CD14-positive monocyte (primary cell): ENCODE data around the gene CCDC50. TPM values are rescaled to one million over a fixed set of nuclear protein-coding genes. Genes with fewer than 3 reads are reported as not detected.

Experiments used
- DNase-seq, 3 donors: peaks; one replicate each; pipeline ENCODE4 v3.0.0-alpha.2; 2011 to 2022
- H2AFZ ChIP-seq: 2 replicates; pipeline ENCODE4 v1.6.0; 2012; ENCODE audit warnings: mild to moderate bottlenecking, low read depth, low read length, inconsistent platforms; ENCODE audit not compliant: insufficient read depth, poor library complexity, severe bottlenecking
- H3K27ac ChIP-seq, 2 donors: 1 replicate in 1 of 2; 2 replicates in 1 of 2; pipeline ENCODE4 v1.5.1; 2012 to 2013; ENCODE audit warnings: low read length in 2 of 2, control low read depth in 1 of 2, inconsistent platforms in 1 of 2, low read depth in 1 of 2, mild to moderate bottlenecking in 1 of 2
- H3K27me3 ChIP-seq, 2 donors: one replicate each; pipeline versions ENCODE4 v1.6.0 to v1.6.1; 2011 to 2013; ENCODE audit warnings: low read length in 2 of 2; ENCODE audit not compliant: control insufficient read depth in 2 of 2, insufficient read depth in 2 of 2
- H3K36me3 ChIP-seq, 2 donors: replicated peaks in 1 of 2; 1 replicate in 1 of 2; 2 replicates in 1 of 2; pipeline versions ENCODE4 v1.5.1 to v1.6.1; 2012 to 2013; ENCODE audit warnings: low read length in 2 of 2, control low read depth in 1 of 2, inconsistent platforms in 1 of 2, mild to moderate bottlenecking in 1 of 2; ENCODE audit not compliant: insufficient read depth in 2 of 2, control insufficient read depth in 1 of 2
- H3K4me1 ChIP-seq, 2 donors: 1 replicate in 1 of 2; 2 replicates in 1 of 2; pipeline versions ENCODE4 v1.5.1 to v1.6.1; 2012 to 2013; ENCODE audit warnings: low read length in 2 of 2, control low read depth in 1 of 2, inconsistent platforms in 1 of 2, mild to moderate bottlenecking in 1 of 2, moderate library complexity in 1 of 2; ENCODE audit not compliant: insufficient read depth in 2 of 2, control insufficient read depth in 1 of 2
- H3K4me2 ChIP-seq: replicated peaks from 2 replicates; pipeline ENCODE3; 2012; ENCODE audit warnings: low read length, moderate library complexity, mild to moderate bottlenecking; ENCODE audit not compliant: poor library complexity, severe bottlenecking; ENCODE audit errors: extremely low read depth
- H3K4me3 ChIP-seq, 3 experiments: fragments of 200-600 bp in 1 of 3; sonication (generic) in 1 of 3; replicated peaks in 1 of 3; 1 replicate in 2 of 3; 2 replicates in 1 of 3; pipeline ENCODE4 v1.5.1; 2011 to 2013; ENCODE audit warnings: low read length in 3 of 3, mild to moderate bottlenecking in 3 of 3, control low read depth in 2 of 3, low read depth in 2 of 3, inconsistent platforms in 1 of 3, moderate library complexity in 1 of 3
- H3K79me2 ChIP-seq: 2 replicates; pipeline ENCODE4 v1.6.0; 2012; ENCODE audit warnings: mild to moderate bottlenecking, control low read depth, inconsistent platforms, low read length, moderate library complexity; ENCODE audit not compliant: insufficient read depth
- H3K9ac ChIP-seq: 2 replicates; pipeline ENCODE4 v1.6.0; 2017; ENCODE audit warnings: low read length, mild to moderate bottlenecking; ENCODE audit not compliant: insufficient read depth, poor library complexity, severe bottlenecking
- H3K9me3 ChIP-seq, 2 donors: replicated peaks in 1 of 2; 1 replicate in 1 of 2; 2 replicates in 1 of 2; pipeline versions ENCODE4 v1.5.1 to v1.6.1; 2012 to 2013; ENCODE audit warnings: low read length in 2 of 2, control low read depth in 1 of 2; ENCODE audit not compliant: control insufficient read depth in 1 of 2, insufficient read depth in 1 of 2
- H4K20me1 ChIP-seq: 2 replicates; pipeline ENCODE4 v1.6.0; 2012; ENCODE audit warnings: mild to moderate bottlenecking, low read length, control low read depth, moderate library complexity; ENCODE audit not compliant: insufficient read depth
- H3K27ac Mint-ChIP-seq, 7 donors: one replicate each; pipeline ENCODE4 v1.8.0; 2020; ENCODE audit warnings: mild to moderate bottlenecking in 7 of 7, mixed read lengths in 7 of 7, moderate library complexity in 6 of 7, inconsistent platforms in 2 of 7
- H3K27me3 Mint-ChIP-seq, 3 donors: one replicate each; pipeline ENCODE4 v1.8.0; 2021 to 2022; ENCODE audit warnings: low read depth in 3 of 3, mild to moderate bottlenecking in 3 of 3, mixed read lengths in 3 of 3, moderate library complexity in 3 of 3, inconsistent platforms in 1 of 3
- H3K36me3 Mint-ChIP-seq, 2 donors: one replicate each; pipeline ENCODE4 v1.8.0; 2020; ENCODE audit warnings: mixed read lengths in 2 of 2, inconsistent platforms in 1 of 2, mild to moderate bottlenecking in 1 of 2
- H3K4me1 Mint-ChIP-seq: one replicate; pipeline ENCODE4 v1.8.0; 2020; ENCODE audit warnings: mild to moderate bottlenecking, mixed read lengths
- H3K4me3 Mint-ChIP-seq, 2 donors: one replicate each; pipeline ENCODE4 v1.8.0; 2020; ENCODE audit warnings: mild to moderate bottlenecking in 2 of 2, mixed read lengths in 2 of 2, moderate library complexity in 1 of 2
- H3K9me3 Mint-ChIP-seq, 7 donors: one replicate each; pipeline ENCODE4 v1.8.0; 2020 to 2022; ENCODE audit warnings: mixed read lengths in 7 of 7, mild to moderate bottlenecking in 6 of 7, moderate library complexity in 6 of 7, inconsistent platforms in 2 of 7
- CTCF ChIP-seq: fragments of 200-600 bp; IDR thresholded peaks from one replicate; pipeline ENCODE4 v1.8.0; 2022; ENCODE audit warnings: antibody characterized with exemption, mild to moderate bottlenecking
- WGBS: methylation state at CpG from one replicate; pipeline ENCODE4 v1.1.5; 2013; ENCODE audit warnings: missing lambda C conversion rate; ENCODE audit not compliant: insufficient coverage; 5-methylcytosine and 5-hydroxymethylcytosine counted together
- intact Hi-C, 2 donors: fragments of 100-400 bp; cut with micrococcal nuclease; formaldehyde crosslinking; loops; one replicate each; pipeline versions ENCODE4 v1.15.0 to v1.15.1; 2023
- polyA plus RNA-seq, 3 donors: library from polyadenylated mRNA; depleted of rRNA in 1 of 3; unstranded in 2 of 3; stranded (reverse) in 1 of 3; fragments of 300-500 nt in 2 of 3; fragments of >200 nt in 1 of 3; fragmentation: Illumina TruSeq in 2 of 3; gene quantifications; 1 replicate in 2 of 3; 2 replicates in 1 of 3; pipeline ENCODE4 v1.2.3, GENCODE V29; 2012 to 2021

Gene CCDC50
- polyA plus RNA-seq, 3 donors, result 13.3 to 29.2 (median 25.8) TPM

DNA sequence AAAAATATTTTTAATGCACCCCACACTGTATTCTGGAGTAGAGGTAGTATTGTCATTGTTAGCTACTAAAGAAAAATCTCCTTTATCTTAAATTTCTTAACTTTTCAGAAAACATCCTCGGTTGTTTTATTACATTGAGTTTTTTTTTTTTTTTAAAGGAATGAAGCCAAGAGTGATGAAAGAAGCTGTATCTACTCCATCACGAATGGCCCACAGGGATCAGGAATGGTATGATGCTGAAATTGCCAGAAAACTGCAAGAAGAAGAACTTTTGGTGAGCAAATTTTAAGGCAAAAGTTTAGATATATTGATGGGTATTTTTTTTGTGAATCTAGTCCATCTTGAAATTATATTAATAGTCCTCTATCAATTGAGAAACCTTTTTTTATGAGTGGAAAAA lies 50.8 kb downstream of the CCDC50 start:
- peaks cover 23 to 53% of the 10 kb centered on the region in 2 donors for H3K36me3 Mint-ChIP-seq
- H3K27me3 Mint-ChIP-seq, result no peaks in the 10 kb centered on the region
- no peaks in the 10 kb centered on the region for H3K27me3 ChIP-seq
- WGBS, result 100% methylated on average over 1 of the region's 2 CpGs
- H3K27ac Mint-ChIP-seq, result no peak overlapping the region
- H3K4me2 ChIP-seq, result no peak overlapping the region
- H3K4me3 Mint-ChIP-seq, result no peak overlapping the region
- intact Hi-C loops, result no loop called here
- no peaks in the 10 kb centered on the region for H4K20me1 ChIP-seq
- no peak overlapping the region for H3K4me3 ChIP-seq
- no peak overlapping the region for H3K27ac ChIP-seq
- H3K9ac ChIP-seq, result no peak overlapping the region
- no peaks in the 10 kb centered on the region for H3K9me3 ChIP-seq
- DNase-seq, result no peak
- no peaks in the 10 kb centered on the region for H3K9me3 Mint-ChIP-seq
- peaks cover 30 to 56% of the 10 kb centered on the region in 2 donors for H3K36me3 ChIP-seq
- H3K4me1 ChIP-seq, result no peaks in the 10 kb centered on the region
- H3K79me2 ChIP-seq, result no peaks in the 10 kb centered on the region
- TF ChIP-seq CTCF, result no peak
- H2AFZ ChIP-seq, result no peak overlapping the region
- peaks cover 2% of the 10 kb centered on the region for H3K4me1 Mint-ChIP-seq

DNA sequence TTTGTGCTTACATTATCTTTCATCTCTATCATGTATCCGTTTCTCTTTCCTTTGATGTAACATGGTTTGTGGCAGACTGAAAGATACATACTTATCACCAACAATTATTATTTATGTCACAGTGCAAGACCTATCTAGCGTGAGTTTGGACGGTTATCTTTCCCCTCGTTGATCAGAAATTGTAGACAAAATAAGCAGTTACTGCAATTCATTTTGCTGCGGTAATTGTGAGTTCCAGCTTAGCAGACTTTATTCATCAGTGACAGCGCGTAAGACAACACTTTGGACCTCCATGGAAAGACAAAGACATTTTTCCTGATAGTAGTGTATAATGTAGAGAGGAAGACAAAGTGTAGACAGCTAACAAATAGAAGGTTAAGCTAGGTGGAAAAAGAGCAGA lies 52.1 kb downstream of the CCDC50 start:
- Histone ChIP-seq H3K9ac (no peak overlapping the region), H3K79me2 (no peaks in the 10 kb centered on the region), H3K4me2 (no peak overlapping the region), H3K27ac (no peak overlapping the region), H3K36me3 (peaks cover 26 to 49% of the 10 kb centered on the region in 2 donors), H2AFZ (no peak overlapping the region), H3K27me3 (no peaks in the 10 kb centered on the region), H4K20me1 (no peaks in the 10 kb centered on the region), H3K9me3 (no peaks in the 10 kb centered on the region), H3K4me3 (no peak overlapping the region), H3K4me1 (no peaks in the 10 kb centered on the region)
- WGBS, result 98% methylated on average over 6 of the region's 7 CpGs
- no peak for DNase-seq
- Mint-ChIP-seq H3K27ac (no peak overlapping the region), H3K4me3 (no peak overlapping the region), H3K27me3 (peaks cover 0 to 3% (median 0%) of the 10 kb centered on the region in 3 donors), H3K4me1 (peaks cover 2% of the 10 kb centered on the region), H3K36me3 (peaks cover 18 to 49% of the 10 kb centered on the region in 2 donors), H3K9me3 (no peaks in the 10 kb centered on the region)
- no peak for TF ChIP-seq CTCF
- intact Hi-C loops, result no loop called here
